CD4-positive, alpha-beta T cell treated with Interleukin-15 for 4 hours (primary cell): ENCODE data around the gene TRIML2.
"Not testable (repeated sequence)": the region's sequence is repeated elsewhere in the genome, so short reads cannot be mapped to it uniquely, and the experiment has no call there.

ENCODE experiments used
- DNase-seq: peaks from one replicate; pipeline ENCODE4 v3.0.0-alpha.2; 2020; ENCODE audit warnings: low spot score

The TRIML2 gene

DNA sequence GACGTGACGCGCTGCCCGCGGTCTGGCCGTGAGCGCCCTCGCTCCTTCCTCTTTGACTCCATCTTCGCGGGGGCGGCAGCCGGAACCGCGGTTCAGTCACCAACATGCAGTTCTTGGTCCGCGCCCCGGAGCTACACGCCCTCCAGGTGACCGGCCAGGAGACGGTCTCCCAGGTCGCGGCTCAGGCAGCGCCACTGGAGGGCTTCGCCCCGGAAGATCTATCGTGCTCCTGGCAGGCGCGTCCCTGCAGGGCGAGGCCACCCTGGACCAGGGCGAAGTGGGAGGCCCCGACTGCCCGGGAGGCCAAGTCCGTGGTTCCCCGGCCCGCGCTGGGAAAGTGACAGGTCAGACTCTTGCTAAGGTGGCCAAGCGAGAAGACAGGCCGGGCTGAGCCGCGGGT, 2.9 kb downstream of the TRIML2 start:
- no peak for DNase-seq

DNA sequence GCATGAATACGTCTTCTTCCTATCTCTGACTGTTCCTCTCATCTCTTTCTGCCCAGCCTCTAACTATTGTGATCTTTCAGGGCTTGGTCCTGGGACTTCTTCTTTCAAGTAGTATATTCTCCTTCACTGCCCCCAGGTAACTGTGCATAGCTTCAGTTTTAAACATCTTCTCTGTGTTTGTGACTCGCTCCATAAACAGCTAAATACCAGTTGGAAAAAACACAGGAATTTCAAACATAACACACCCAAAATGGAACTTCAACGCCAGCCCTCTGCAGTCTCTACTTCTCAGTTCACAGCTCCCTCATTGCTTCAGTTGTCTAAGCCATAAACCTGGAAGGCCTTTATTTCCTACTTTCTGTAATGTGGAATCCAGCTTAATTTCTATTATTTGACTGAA, 16.6 kb downstream of the TRIML2 start:
- no peak for DNase-seq

DNA sequence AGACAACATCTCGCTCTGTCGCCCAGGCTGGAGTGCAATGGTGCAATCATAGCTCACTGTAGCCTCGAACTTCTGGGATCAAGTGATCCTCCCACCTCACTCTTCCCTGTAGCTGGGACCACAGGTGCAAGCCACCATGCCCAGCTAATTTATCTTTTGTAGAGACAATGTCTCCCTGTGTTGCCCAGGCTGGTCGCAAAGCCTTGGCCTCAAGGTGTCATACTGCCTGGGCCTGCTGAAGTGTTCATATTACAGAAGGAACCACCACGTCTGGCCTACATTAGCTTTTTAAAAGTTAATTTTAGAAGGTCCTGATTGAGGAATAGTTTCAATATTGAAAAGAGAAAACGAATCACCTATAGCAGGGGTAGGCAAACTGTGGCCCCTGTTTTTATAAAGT, 22.5 kb downstream of the TRIML2 start:
- DNase-seq, result no peak

DNA sequence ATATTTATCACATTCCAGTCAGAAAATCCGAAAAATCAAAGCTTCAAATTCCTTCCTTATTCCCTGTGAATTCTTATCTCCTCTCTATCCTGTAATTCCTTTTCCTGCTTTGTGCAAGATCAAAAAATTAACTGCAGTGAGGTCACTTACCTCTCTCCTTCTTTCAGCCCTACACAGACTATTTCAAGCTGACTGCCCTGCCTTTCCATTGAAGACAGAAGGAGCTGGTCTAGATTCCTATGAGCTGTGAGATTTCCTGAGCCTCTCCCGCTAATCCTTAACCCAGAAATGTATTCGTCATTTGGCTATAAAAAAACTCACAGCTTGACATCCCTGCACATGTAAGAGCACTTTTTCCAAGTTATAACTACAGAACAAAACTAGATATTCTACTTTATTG, 26.6 kb downstream of the TRIML2 start:
- no peak for DNase-seq

DNA sequence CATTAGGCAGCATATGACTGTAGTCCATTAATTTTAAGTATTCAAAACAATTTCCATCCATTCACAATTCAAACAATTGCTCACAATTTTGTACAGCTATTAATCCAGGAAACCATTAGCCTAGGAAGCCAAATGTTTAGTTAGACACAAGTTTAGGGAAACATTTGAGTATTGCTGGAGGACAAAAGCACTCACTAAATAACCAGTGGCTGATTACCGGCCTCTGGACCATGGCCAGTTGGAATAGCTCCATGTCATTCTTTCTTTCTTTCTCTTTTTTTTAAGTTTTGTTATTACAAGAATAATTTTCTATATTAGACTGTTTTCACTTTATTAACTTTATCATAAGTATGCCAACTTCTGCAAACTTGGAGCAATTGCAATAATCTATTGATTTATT, 31.3 kb downstream of the TRIML2 start:
- no peak for DNase-seq

DNA sequence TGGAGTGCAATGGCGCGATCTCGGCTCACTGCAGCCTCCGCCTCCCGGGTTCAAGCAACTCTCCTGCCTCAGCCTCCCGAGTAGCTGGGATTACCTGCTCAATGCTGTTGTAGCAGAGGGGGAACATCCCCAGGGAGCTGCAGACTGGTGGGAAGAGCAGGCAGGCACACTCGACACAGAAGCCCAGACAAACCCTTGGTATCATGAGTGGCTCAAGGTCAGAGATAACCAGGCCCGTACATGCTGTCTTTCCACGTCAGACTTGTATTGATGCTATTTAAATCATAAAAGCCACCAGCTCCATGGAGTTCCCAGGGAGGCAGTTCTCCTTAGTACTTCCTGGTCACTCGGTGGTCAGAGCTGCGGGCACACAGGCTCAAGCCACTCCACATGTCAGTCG, 33.2 kb downstream of the TRIML2 start:
- DNase-seq, result no peak

DNA sequence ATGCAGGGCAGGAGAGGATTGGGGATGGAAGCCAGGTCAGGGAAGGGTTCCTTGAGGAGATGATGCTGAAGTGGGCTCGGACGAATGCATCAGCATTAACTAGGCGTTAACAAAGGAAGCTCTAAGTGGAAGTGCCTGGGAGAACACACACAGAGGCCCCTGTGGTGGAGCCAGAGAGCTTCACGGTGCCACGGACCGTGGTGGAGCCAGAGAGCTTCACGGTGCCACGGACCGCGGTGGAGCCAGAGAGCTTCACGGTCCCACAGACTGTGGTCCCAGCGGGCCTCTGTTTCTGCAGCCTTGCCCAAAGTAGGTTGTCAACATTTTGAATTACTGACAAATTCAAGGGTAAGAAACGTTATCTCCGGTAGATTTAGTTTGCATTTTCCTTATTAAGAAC, 48.3 kb downstream of the TRIML2 start:
- DNase-seq, result no peak

DNA sequence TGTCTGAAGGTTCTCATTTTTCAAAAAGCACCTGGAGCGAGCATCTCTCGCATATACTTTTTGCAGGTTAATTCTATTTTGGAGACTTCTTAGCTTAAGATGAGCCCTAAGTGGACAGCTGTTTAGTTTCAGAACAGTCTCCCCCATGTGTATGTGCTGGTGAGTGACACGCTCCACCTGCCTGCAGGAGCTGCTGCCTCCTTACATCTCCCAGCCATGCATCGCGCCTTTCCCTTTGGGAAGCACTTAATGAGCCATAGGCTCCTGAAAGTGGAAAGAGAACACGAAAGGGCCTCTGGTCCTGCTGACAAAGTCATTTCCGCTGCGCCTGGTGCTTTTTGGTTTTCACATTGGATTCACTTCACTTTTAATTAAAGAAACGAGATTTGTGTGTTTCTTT, 56.1 kb downstream of the TRIML2 start:
- DNase-seq, result no peak

DNA sequence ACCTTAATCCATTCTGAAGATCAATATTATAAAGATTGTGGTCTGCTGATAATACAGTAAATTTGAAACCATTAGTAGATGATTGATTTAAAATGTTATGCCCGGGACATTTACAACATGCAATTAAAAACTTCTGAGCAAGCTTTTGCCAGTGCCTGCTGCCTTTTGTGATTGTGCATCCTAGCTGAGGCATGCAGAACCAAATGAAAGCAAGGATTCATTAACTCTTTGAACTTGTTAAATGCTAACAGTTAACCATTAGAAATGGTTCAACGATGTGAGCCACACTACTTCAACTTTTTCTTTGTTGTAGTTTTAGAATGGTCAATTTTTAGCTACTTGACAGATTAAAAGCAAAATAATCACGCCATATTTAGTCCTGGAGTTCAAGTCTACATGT, 62.7 kb downstream of the TRIML2 start:
- no peak for DNase-seq

DNA sequence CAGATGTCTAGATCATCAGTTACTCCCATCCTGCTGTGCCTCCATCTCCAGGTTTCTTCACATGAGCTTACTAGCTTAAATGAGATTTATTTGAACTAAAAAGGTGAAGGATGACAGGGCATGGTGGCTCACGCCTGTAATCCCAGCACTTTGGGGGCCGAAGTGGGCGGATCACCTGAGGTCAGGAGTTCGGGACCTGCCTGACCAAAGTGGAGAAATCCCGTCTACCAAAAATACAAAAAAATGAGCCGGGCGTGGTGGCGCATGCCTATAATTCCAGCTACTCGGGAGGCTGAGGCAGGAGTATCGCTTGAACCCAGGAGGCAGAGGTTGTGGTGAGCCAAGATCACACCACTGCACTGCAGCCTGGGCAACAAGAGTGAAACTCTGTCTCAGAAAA, 63.9 kb downstream of the TRIML2 start:
- not testable (repeated sequence) for DNase-seq

DNA sequence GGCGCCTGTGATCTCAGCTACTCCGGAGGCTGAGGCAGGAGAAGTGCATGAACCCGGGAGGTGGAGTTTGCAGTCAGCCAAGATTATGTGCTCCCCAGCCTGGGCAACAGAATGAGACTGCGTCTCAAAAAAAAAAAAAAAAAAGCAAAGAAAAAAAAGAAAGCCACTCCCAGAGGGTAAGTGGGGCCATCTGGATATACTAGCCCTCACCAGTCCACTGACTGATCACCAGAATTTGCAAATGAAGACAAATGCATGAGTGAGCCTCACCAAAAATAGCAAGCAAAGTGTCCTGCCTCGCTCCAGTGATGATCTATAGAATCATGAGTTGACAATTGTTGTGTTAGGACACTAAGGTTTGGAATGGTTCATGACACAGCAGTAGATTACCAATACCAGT, 66.2 kb downstream of the TRIML2 start:
- DNase-seq, result no peak

DNA sequence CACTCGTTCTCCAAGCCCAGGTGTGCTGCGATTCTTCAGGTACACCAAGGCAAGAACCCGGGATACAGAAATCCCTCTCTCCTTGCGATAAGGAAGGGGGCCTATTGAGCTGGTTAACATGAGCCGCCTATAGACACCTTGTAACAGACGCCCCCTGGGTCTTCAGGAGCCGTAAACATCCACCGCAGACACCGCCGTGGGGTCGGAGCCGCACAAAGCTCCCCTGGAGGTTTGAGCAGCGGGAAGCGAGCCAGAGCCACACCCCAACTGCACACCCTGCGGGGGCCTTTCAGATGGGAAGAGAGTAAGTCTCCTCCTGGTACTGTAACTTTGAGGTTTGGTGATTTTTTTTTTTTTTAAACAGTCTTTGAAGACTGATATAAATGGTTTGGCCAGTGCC, 67.2 kb downstream of the TRIML2 start:
- DNase-seq, result no peak

DNA sequence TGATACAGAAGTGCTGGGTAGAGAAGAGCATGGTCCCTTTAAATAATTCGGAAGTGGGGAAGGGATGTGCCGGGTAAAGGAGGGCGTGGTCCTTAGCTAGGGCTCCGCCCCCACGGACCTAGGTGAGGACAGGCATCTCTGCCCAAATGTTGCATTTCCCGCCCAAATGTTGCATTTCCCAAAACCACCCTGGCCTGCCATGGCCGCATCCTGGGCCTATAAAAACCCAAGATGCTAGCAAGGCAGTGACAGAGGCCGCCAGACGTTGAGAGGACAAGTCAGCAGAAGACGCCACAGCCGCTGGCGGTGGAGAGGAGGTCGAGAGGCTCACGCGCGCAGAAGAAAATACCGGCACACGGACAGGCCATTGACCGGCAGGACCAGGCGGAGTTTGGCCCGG, 67.7 kb downstream of the TRIML2 start:
- no peak for DNase-seq
